ENCODE measurements around the gene PDZK1IP1. TPM values are rescaled to one million over a fixed set of nuclear protein-coding genes. Genes with fewer than 3 reads are reported as not detected.

Gene PDZK1IP1
- total RNA-seq, 1 donor from 2014 or later, result 2.4 TPM

- intact Hi-C loops (cut with DNase I), result loop anchor here (10.0 kb wide), 1 partner anchor 541 kb away; no protein-coding TSS in a partner anchor
- no peak for ATAC-seq
- DNase-seq (ENCODE audit: low spot score), result no peak
Observed at GRCh38 chr1:47184090-47184821, 5.6 kb downstream of the PDZK1IP1 start.

GRCh38 chr1:47183308-47184089, 6.3 kb downstream of the PDZK1IP1 start:
- intact Hi-C loops (cut with DNase I), result loop anchor here (10.0 kb wide), 1 partner anchor 541 kb away; no protein-coding TSS in a partner anchor
- no peak for DNase-seq (ENCODE audit: low spot score)
- no peak for ATAC-seq

GRCh38 chr1:47182676-47183235, 7.1 kb downstream of the PDZK1IP1 start:
- ATAC-seq, result no peak
- intact Hi-C loops (cut with DNase I), result loop anchor here (10.0 kb wide), 1 partner anchor 542 kb away; no protein-coding TSS in a partner anchor
- DNase-seq (ENCODE audit: low spot score), result no peak

GRCh38 chr1:47181955-47182675, 7.7 kb downstream of the PDZK1IP1 start:
- DNase-seq (ENCODE audit: low spot score) (no peak), ATAC-seq (no peak)
- intact Hi-C loops (cut with DNase I), result loop anchor here (10.0 kb wide), 1 partner anchor 543 kb away; no protein-coding TSS in a partner anchor

GRCh38 chr1:47181095-47181954, 8.5 kb downstream of the PDZK1IP1 start:
- intact Hi-C loops (cut with DNase I), result loop anchor here (10.0 kb wide), 1 partner anchor 543 kb away; no protein-coding TSS in a partner anchor
- DNase-seq (ENCODE audit: low spot score), result no peak
- no peak for ATAC-seq

- intact Hi-C loops (cut with DNase I), result loop anchor here (10.0 kb wide), 1 partner anchor 544 kb away; no protein-coding TSS in a partner anchor
Observed at GRCh38 chr1:47180603-47181094, 9.2 kb downstream of the PDZK1IP1 start.

GRCh38 chr1:47179988-47180563, 9.8 kb downstream of the PDZK1IP1 start:
- ATAC-seq, result no peak
- intact Hi-C loops (cut with DNase I), result loop anchor here (10.0 kb wide), 1 partner anchor 545 kb away; no protein-coding TSS in a partner anchor
- DNase-seq (ENCODE audit: low spot score), result no peak

More at GRCh38 chr1:47180603-47181094, 9.2 kb downstream of the PDZK1IP1 start:
- no peak for DNase-seq (ENCODE audit: low spot score)
- no peak for ATAC-seq

- DNase-seq (ENCODE audit: low spot score) (peak; percentile 91), ATAC-seq (peak; percentile 88)
- intact Hi-C loops (cut with DNase I), result no loop called here
Observed at GRCh38 chr1:47179017-47179987, 10.5 kb downstream of the PDZK1IP1 start.

- DNase-seq (ENCODE audit: low spot score) (no peak), ATAC-seq (no peak)
- intact Hi-C loops (cut with DNase I), result no loop called here
Observed at GRCh38 chr1:47178654-47179016, 11.2 kb downstream of the PDZK1IP1 start.

- ATAC-seq (no peak), DNase-seq (ENCODE audit: low spot score) (no peak)
- intact Hi-C loops (cut with DNase I), result no loop called here
Observed at GRCh38 chr1:47178020-47178419, 11.8 kb downstream of the PDZK1IP1 start.

- intact Hi-C loops (cut with DNase I), result no loop called here
- peak; percentile 56 for ATAC-seq
- DNase-seq (ENCODE audit: low spot score), result no peak
Observed at GRCh38 chr1:47175227-47175934, 14.5 kb downstream of the PDZK1IP1 start.

- ATAC-seq, result no peak
- no peak for DNase-seq (ENCODE audit: low spot score)
- intact Hi-C loops (cut with DNase I), result no loop called here
Observed at GRCh38 chr1:47174656-47175020, 15.2 kb downstream of the PDZK1IP1 start.

GRCh38 chr1:47172782-47173181, 17.1 kb downstream of the PDZK1IP1 start:
- DNase-seq (ENCODE audit: low spot score) (no peak), ATAC-seq (no peak)
- intact Hi-C loops (cut with DNase I), result no loop called here

- ATAC-seq, result no peak
- no peak for DNase-seq (ENCODE audit: low spot score)
- intact Hi-C loops (cut with DNase I), result no loop called here
Observed at GRCh38 chr1:47164552-47164951, 25.3 kb downstream of the PDZK1IP1 start.

GRCh38 chr1:47161298-47162040, 28.4 kb downstream of the PDZK1IP1 start:
- DNase-seq (ENCODE audit: low spot score) (no peak), ATAC-seq (no peak)
- intact Hi-C loops (cut with DNase I), result no loop called here
